Uterus (tissue), 4 donors: ENCODE results near the gene EDEM2. TPM values are rescaled to one million over a fixed set of nuclear protein-coding genes. Genes with fewer than 3 reads are reported as not detected.
"Not testable (repeated sequence)": the region's sequence is repeated elsewhere in the genome, so short reads cannot be mapped to it uniquely, and the experiment has no call there.

Experiments
- DNase-seq, 2 donors: peaks; one replicate each; pipeline ENCODE4 v3.0.0-alpha.2; 2019 to 2020
- H3K27ac ChIP-seq, 2 donors: fragments of 200-600 bp; sonication (generic); 1 replicate in 1 of 2; 2 replicates in 1 of 2; pipeline ENCODE4 v1.5.1; 2016 to 2018
- H3K27me3 ChIP-seq, 2 donors: fragments of 200-600 bp; sonication (generic); one replicate each; pipeline ENCODE4 v1.5.1; 2018 to 2019; ENCODE audit warnings: control low read depth in 1 of 2
- H3K36me3 ChIP-seq, 2 donors: fragments of 200-600 bp; sonication (generic); one replicate each; pipeline ENCODE4 v1.5.1; 2019; ENCODE audit warnings: control low read depth in 1 of 2
- H3K4me1 ChIP-seq, 2 donors: fragments of 200-600 bp; sonication (generic); one replicate each; pipeline ENCODE4 v1.5.1; 2018 to 2019; ENCODE audit warnings: control low read depth in 1 of 2
- H3K4me3 ChIP-seq, 2 donors: fragments of 200-600 bp; sonication (generic); 1 replicate in 1 of 2; 2 replicates in 1 of 2; pipeline ENCODE4 v1.5.1; 2018 to 2019; ENCODE audit warnings: mild to moderate bottlenecking in 1 of 2
- H3K9me3 ChIP-seq, 2 donors: fragments of 200-600 bp; sonication (generic); one replicate each; pipeline ENCODE4 v1.5.1; 2019; ENCODE audit warnings: control low read depth in 1 of 2
- POLR2A ChIP-seq, 2 donors: fragments of 450-650 bp; IDR thresholded peaks; one replicate each; pipeline ENCODE4 v1.6.1; 2016; ENCODE audit warnings: antibody characterized with exemption in 2 of 2, mild to moderate bottlenecking in 1 of 2, moderate library complexity in 1 of 2
- intact Hi-C: fragments of 100-400 bp; cut with DNase I; formaldehyde crosslinking; loops from one replicate; pipeline ENCODE4 v1.15.1; 2023; ENCODE audit warnings: low total_unique reads
- total RNA-seq, 4 donors: library from RNA; depleted of rRNA in 3 of 4; stranded (reverse); fragments of >200 nt in 3 of 4; gene quantifications; one replicate each; pipeline versions ENCODE4 v1.1.0 to v1.2.4, GENCODE V29; 2014 to 2023
- TF ChIP-seq, protein P1 (sequence below), 4 experiments: fragments of 200-600 bp in 2 of 4; fragments of 450-650 bp in 2 of 4; sonication (generic) in 2 of 4; IDR thresholded peaks; one replicate each; pipeline ENCODE4 v1.5.1; 2016 to 2019; ENCODE audit warnings: antibody characterized with exemption in 4 of 4, mild to moderate bottlenecking in 2 of 4, moderate library complexity in 1 of 4
- donor health status: DM: yes; HTN: yes; CAD: no.

The EDEM2 gene
- total RNA-seq, 4 donors from 2014 or later, result 2.6 to 18.5 (median 13.3) TPM

DNA sequence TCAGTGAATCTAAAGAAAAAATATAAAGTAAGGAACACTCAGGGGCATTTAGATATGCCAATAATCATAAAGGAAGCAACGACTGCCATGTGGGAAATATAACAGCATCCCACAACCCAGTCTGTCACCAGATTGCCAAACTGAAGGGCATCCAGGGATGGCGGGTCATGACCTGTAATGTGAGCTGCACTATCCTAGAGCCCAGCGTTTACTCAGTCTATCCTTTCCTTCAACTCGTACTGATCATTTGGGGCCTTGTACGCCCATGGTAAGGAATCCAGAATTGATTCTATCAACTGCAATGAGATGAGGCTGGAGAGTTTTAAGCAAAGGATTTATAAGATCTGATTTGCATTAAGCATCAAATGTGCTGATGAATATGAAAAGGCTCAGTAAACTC is 59.8 kb downstream of the EDEM2 start:
- Histone ChIP-seq H3K27ac (no peak overlapping the region), H3K9me3 (no peaks in the 10 kb centered on the region), H3K4me3 (no peak overlapping the region), H3K4me1 (peaks cover 0 to 5% of the 10 kb centered on the region in 2 donors), H3K36me3 (no peaks in the 10 kb centered on the region), H3K27me3 (no peaks in the 10 kb centered on the region)
- DNase-seq, result no peak
- TF ChIP-seq, protein P1, sequence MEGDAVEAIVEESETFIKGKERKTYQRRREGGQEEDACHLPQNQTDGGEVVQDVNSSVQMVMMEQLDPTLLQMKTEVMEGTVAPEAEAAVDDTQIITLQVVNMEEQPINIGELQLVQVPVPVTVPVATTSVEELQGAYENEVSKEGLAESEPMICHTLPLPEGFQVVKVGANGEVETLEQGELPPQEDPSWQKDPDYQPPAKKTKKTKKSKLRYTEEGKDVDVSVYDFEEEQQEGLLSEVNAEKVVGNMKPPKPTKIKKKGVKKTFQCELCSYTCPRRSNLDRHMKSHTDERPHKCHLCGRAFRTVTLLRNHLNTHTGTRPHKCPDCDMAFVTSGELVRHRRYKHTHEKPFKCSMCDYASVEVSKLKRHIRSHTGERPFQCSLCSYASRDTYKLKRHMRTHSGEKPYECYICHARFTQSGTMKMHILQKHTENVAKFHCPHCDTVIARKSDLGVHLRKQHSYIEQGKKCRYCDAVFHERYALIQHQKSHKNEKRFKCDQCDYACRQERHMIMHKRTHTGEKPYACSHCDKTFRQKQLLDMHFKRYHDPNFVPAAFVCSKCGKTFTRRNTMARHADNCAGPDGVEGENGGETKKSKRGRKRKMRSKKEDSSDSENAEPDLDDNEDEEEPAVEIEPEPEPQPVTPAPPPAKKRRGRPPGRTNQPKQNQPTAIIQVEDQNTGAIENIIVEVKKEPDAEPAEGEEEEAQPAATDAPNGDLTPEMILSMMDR (IDR thresholded peaks at IDR 0.05), result no peak
- no peak for TF ChIP-seq POLR2A (IDR thresholded peaks at IDR 0.05)
- intact Hi-C loops, result no loop called here

DNA sequence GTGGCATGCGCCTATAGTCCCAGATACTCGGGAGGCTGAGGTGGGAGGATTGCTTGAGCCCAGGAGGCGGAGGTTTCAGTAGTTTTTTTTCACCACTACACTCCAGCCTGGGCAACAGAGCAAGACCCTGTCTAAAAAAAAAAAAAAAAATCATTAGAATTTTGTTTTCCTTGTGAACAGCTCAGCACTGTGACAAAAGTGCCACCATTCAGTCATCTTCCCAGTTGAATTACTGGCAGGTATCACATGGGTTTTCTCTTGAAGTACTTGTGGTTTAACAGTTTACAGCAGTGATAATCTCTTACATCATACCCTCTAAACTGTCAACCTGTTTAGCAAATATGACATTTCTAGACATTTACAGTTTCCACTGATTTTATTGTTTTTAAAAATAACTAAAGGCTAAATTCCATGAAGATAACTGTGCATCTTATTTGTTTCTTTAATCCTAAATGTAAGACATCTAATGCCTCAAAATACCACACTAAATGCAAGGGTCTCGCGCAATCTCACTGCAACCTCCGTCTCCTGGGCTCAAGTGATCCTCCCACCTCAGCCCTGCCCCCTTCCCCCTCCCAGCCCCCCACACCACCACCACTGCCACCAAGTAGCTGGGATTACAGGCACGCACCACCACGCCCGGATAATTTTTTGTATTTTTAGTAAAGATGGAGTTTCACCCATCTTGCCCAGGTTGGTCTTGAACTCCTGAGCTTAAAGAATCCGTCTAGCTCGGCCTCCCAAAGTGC is 61.5 kb downstream of the EDEM2 start:
- no peak for DNase-seq
- H3K27ac ChIP-seq, result no peak overlapping the region
- no peaks in the 10 kb centered on the region for H3K36me3 ChIP-seq
- H3K4me1 ChIP-seq, result peaks cover 0 to under 1% of the 10 kb centered on the region in 2 donors
- intact Hi-C loops, result no loop called here
- no peaks in the 10 kb centered on the region for H3K9me3 ChIP-seq
- no peak overlapping the region for H3K4me3 ChIP-seq
- TF ChIP-seq, protein P1 (IDR thresholded peaks at IDR 0.05), result no peak
- TF ChIP-seq POLR2A (IDR thresholded peaks at IDR 0.05), result no peak
- no peaks in the 10 kb centered on the region for H3K27me3 ChIP-seq

DNA sequence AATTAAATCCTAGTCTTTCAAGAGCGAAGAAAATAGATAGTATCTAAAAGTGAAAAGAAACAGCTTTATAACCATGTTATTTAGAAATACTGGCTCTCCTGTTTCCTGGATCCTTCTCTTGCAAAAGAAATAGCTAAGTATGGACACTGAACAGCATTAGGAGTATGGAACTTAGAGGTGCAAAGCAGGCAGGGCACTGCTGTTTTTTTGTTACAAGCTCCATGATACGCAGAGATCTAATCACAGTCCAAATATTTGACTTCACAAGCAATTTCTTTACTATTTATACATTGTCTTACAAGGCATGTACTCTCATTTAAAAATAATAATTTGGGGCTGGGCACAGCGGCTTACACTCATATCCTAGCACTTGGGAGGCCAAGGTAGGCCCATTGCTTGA is 62.1 kb downstream of the EDEM2 start:
- no peaks in the 10 kb centered on the region for H3K9me3 ChIP-seq
- H3K4me3 ChIP-seq, result no peak overlapping the region
- no peaks in the 10 kb centered on the region for H3K36me3 ChIP-seq
- no peak for DNase-seq
- TF ChIP-seq, protein P1 (IDR thresholded peaks at IDR 0.05), result no peak
- TF ChIP-seq POLR2A (IDR thresholded peaks at IDR 0.05), result no peak
- H3K4me1 ChIP-seq, result no peaks in the 10 kb centered on the region
- no peak overlapping the region for H3K27ac ChIP-seq
- intact Hi-C loops, result no loop called here
- H3K27me3 ChIP-seq, result no peaks in the 10 kb centered on the region

DNA sequence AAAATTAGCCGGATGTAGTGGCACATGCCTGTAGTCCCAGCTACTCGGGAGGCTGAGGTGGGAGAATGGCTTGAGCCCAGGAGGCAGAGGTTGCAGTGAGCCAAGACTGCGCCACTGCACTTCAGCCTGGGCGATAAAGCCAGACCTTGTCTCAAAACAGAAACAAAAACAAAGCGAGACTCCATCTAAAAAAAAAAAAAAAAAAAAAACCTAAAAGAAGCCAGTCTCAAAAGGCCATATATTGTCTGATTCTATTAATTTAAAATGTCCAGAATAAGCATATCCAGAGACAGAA is 66.8 kb downstream of the EDEM2 start:
- DNase-seq, H3K36me3 ChIP-seq, H3K4me1 ChIP-seq, intact Hi-C loops, H3K4me3 ChIP-seq, H3K27ac ChIP-seq, H3K27me3 ChIP-seq, H3K9me3 ChIP-seq: not testable (repeated sequence)

DNA sequence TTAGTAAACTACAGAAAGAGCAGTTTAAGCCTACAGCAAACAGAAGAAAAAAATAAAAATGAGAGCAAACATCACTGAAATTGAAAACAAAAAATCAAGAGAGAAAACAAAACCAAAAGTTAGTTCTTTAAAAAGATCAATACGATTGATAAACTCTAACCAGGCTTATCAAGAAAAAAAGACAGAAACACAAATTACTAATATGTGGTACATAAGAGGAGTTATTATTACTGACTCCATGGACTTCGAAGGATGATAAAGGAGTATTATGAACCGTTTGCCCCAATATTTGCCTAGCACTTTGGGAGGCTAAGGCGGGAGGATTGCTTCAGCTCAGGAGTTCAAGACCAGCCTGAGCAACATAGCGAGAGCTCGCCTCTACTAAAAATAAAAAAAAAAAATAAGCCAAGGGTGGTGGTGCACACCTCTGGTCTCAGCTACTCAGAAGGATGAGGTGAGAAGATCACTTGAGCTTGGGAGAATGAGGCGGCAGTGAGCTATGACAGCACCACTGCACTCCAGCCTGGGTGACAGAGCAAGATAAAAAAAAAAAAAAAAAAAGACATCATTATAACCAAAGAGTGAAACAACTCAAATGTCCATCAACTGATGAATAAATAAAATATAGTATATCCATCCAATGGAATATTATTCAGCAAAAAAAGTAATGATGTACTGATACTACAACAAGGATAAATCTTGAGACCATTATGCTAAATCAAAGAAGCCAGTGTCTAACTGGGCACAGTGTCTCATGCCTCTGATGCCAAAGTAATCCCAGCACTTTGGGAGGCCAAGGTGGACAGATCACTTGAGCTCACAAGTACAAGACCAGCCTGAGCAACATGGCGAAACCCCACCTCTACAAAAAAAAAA is 67.4 kb downstream of the EDEM2 start:
- H3K9me3 ChIP-seq, result no peaks in the 10 kb centered on the region
- no peak overlapping the region for H3K27ac ChIP-seq
- no peaks in the 10 kb centered on the region for H3K36me3 ChIP-seq
- TF ChIP-seq, protein P1 (IDR thresholded peaks at IDR 0.05), result no peak
- TF ChIP-seq POLR2A (IDR thresholded peaks at IDR 0.05), result no peak
- H3K27me3 ChIP-seq, result no peaks in the 10 kb centered on the region
- no peak for DNase-seq
- no peak overlapping the region for H3K4me3 ChIP-seq
- H3K4me1 ChIP-seq, result no peaks in the 10 kb centered on the region
- intact Hi-C loops, result no loop called here
